OCI-M1 (cell line): ENCODE data around the gene NEGR1.

Experiments
- DNase-seq: peaks from one replicate; lab custom pipeline; 2025; lab: John Stamatoyannopoulos, UW

NEGR1 gene

DNA sequence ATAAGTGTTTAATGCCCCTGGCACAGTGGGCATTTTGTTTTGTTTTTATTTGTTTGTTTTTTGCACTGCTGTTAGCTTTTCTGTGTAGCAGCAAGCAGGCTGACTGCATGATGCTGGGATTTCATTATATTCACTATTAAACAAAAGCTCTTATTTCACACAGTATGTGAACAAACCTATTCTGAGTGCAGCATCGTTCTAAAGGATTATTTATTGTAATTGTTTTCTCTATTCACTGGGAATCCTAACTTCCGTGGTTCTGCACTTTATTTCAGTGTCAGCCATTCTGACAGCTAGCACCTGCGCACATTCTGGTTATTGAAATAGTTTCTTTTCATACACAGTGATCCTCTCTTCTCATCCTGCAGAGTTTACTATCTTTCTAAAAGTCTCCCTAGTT, 595.0 kb downstream of the NEGR1 start:
- DNase-seq, result no peak

DNA sequence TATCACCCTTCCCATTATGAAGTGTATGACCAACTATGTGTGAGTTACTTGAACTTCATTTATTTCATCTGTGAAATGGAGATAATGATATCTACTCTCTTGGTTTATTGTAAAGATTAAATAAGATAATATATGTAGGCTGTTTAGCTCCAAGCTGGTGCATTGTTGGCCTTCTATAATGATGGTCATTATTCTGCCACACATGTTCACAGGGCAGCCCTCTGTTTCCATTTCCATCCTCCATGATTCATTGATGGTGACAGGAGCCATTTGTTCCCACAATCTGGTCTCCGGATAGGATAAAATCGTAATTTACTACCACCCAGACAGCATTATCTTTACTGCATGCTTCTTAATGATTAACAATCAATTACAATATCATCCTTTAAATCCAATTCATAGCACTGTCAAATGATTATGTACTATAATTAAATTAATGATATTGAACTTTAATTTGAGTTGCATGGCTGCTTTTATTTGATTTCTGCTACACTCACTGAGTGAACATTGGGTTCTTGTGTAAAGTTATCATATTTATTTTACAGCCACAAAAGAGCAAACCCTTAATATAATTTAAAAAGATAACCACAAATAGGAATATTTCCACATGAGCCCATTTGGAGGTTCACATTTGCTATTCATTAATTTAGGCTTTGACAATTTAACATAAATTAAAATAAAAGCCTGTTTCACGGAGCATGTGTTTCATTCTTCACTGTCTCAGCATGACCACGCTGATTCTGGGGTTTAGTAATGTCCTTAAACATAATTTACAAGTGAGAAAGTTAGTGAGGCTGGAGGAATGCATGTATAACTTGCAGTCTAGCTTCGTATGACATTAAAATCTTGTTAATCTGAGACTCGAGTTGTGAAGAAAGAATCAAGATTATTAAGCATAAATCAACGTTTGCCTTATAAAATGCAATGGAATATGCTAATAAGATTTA, 605.1 kb downstream of the NEGR1 start:
- DNase-seq, result no peak

DNA sequence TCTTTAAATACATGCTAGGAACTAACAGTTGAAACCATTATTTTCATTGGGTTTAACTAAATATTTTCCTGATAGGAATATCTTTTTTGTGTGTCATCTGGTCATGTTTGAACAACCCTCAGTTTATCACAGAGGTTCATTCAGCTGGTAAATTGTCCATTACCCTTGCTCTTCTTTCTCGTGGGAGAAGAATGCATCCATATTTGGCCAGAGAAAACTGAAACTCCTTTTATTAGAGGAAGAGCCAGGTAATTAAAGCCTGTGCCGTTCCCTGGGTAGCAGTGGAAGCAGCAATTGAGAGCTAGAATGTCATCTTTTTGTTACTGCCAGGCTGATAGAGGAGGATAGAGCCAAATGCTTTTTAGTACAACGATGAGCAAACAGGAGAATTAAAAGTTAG, 614.3 kb downstream of the NEGR1 start:
- DNase-seq, result no peak

DNA sequence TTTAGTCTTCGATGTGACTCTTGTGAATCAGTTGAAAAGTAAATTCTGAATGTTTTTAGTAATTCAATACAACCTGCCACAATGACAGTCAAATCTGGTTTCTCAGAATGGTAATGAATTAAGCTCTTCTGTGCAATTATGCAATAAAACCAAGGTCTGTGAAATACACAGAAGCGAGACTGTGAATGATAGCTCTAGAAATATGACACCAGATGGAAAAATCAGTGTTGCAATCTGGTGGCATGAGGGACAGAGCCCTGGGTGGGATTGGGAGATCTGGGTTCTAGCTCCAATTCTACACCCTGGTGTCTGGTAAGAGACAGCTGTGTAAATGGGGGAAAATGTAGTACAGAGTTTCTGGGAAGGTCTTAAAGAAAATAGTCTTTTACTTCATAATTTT, 615.1 kb downstream of the NEGR1 start:
- DNase-seq, result peak; percentile 80

DNA sequence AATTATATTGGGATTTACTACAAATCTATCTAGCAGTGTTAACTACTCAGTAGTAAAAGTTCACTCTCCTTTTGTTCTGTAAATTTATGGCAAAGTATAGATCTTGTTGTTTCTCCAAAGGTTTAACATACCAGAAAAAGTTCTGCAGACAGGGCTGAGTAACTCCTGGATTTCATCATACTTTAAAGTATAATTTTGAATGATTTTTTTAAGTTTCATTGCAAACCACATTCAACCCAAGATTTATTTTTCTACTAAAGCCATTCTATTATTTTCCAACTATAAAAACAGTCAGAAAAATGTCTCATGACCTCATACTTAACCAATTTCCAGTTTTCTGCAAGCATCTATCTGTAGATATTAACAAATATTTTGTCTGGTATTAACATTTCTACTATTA, 615.7 kb downstream of the NEGR1 start:
- DNase-seq, result no peak

DNA sequence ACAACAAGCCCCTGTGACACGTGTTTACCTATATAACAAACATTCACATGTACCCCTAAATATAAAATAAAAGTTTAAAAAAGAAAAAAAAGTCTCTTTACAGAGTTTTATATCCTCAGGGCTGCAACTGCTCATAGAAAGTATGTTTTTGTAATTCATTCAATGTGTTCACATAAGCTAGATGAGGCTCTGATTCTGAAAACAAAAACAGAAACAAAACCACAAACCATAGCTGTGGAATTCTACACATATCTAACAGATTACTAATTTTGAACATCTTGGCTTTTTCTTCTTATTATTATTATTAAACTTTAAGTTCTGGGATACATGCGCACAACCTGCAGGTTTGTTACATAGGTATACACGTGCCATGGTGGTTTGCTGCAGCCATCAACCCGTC, 621.9 kb downstream of the NEGR1 start:
- DNase-seq, result no peak

DNA sequence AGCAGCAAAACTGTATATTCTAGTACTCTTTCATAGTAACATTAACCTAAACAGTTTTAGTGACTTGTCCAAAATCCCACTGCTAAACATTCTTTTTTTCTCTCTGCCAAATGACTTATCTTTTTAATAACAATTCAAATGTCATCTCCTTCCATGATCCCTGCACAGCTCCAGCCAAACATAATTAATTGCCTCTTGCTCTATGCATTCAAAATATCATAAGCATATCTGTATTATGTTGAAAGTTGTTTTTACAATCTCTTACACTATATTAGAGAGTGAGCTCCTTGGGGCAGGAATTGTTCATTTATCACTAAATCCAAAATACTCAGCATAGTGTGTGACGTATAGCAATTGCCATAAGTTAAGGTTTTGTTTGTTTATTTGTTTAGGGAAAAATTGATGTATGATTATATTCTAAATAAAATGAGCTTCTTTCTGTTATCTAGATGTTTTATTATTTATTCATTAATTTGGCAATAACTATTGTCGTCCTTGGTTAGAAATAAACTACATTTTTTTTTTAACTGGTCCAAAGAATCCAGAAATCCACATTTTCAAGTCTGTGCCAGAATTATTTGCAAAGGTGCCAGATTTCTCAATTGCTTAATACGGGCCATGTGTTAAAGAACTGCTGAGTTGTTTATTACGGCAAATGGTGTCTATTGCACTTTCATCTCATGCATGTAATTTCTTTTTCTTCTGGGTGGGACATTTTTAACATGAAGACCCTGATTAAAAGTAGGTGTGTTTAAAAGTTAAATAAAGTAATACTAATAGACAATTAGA, 624.3 kb downstream of the NEGR1 start:
- no peak for DNase-seq

DNA sequence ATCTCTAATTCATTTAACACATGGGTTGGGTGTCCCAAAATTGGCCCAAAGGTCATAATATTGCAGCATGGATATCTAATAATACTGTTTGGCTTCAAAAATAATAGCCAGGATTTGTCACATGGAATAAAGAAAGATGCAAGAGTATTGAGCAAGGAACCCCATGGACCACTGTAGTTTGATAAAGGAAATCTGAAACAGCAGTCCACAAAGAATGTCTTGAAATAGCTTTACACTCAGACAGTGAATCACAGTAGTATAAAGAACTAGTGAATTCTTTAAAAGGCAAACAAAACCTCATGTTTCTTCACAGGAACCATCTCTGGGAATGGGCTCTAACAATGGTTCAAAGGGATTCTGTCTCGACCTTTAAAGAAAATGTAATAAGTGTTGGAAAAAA, 625.4 kb downstream of the NEGR1 start:
- no peak for DNase-seq

DNA sequence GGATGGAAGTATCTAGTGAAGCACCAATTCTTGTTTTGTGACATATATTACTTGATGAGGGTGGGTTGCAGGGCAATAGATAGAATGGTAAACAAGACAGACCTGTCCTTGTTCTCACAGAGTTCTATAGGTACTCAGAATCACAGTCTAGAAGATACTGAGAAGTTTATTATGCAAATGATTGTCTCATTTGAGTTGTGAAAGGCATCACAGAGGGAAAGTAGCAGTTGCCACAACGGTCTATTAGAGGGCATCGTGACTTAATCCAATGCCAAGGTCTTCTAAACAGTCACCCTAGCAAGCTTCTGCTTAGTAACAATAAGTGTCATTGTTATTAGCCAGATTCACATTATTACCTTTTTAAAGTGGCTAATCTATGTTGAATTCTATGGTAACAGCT, 626.7 kb downstream of the NEGR1 start:
- no peak for DNase-seq

DNA sequence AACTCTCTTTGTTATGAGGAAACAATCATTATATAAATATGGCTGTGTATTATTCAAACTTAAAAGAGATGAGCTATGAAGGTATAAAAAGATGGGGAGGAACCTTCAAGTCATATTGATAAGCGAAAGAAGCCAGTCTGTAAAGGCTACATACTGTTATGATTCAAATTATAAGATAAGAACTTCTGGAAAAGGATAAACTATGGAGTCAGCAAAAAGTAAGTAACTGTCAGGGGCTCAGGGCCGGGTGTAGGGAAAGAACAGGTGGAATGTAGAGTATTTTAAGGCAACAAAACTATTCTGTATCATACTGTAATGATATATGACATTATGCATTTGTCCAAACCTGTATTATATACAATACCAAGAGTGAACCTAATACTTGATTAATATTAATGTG, 628.4 kb downstream of the NEGR1 start:
- no peak for DNase-seq

DNA sequence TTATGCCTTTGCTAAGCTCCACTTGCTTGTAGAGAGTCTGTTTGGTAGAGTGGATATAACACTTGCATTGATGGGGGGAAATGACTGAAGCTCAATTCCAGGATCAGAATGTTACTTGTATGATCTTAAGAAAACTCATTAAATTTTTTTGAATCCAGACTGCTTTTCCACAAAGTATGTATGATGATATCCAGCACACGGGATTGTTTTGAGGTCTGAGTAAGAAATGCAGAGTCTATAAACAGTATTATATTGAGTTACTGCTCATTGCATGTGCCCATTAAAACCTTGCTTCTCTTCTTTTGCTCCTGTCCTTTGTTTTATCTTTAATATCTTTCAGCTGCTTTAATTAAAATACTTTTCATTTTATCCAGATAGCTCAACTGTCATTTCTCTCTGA, 631.1 kb downstream of the NEGR1 start:
- DNase-seq, result no peak

DNA sequence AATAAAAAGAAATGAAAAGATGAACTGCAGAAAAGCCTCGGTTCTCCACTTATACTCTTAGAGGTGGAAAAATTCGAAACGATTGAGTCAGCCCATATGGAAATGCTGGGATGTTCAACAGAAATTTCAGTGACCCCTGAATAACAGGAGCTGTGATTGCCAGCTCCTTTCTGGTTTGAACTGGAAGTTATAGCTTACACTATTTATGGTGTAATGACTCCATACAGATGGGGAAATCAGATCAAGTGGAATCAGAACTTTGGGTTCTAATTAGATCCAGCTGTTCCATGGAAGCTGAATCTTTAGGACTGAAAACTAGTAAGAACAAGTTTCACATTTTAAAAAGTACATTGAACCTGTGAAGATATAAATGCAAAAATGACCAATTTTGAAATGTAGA, 632.2 kb downstream of the NEGR1 start:
- DNase-seq, result no peak

DNA sequence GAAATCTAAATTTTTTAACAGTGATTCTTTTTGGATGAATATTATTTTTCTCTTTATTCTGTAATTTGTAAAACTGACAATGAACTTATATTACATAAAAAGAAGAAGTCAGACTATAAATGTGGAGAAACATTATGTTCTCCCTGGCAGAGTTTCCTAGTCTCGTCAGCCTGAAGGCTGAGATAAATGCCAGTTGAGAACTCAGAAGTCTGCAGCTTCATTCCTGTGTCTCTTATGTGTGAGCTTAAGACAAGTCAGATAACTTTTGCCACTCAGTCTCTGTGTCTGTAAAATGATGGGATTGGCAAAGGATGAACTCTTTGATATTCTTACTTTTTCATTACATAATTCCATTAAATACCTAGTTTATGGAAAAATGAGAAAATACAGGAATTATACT, 632.7 kb downstream of the NEGR1 start:
- DNase-seq, result no peak

DNA sequence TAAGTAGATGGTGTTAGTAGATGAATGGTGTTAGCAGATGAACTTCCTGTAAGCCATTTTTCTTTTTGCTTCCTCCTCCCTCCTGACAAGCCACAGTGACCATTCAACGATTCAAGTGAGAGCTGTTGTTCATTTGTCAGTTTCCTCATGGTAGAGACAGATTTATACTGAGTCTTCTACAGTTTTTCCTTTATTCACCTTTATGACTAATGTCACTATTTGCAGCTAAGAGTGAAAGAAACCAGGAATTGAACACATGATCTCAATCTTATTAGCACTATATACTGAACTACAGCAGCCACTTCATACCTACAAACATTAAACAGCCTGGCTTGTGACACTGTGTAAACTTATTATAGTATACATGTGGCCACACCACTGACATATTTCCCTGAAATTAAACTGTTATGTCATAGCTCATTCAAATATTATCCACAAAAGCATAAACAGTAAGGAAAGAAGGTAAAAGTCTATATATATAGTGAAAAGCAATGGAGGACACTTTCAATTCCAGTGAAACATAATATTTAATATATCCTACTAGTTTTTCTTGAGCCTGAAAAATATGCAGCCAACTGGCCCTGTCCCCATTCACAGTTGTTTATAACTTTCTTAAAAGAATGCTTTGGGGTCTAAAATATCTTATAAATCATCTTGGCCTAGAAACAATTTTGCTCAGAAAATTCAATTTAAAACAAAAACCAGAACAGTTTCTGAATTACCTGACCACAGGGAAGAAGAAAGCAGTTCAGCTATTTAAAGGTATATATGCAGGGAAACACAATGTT, 634.6 kb downstream of the NEGR1 start:
- no peak for DNase-seq

DNA sequence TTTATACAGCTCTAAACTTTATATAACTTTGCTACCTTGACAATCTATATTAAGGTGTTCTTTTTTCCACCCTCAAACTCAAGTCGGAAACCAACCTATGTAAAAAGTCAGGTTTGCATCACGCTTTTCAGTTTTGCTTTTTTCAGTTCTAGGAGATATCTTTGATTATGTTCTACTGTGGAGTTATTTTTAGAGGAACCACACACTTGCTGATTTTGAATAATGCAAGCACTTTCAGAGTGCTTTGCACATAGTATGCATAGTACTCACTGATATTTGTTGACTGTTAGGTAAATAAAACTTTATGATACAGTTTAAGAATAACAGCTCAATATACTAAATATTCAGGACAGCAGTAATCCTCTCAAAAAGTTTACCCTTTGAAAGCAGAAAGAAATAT, 637.3 kb downstream of the NEGR1 start:
- no peak for DNase-seq

DNA sequence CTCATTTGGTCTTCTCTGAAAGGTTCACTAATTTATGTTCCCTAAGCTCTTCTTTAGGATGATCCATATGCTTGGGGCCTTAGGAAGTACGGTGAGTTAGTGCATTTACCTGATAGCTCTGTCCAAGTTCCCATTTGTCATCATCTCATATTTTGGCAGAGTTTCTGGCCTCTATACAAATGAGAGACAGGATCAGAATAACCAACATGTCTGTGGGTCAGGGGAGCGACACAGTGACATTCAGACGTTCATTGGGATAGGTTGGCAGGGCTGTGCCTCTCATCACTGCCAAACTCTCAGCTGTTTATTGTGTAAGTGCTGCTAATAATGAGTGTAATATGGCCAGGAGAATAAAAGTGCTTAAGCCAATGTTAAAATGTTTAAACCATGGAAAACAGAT, 640.4 kb downstream of the NEGR1 start:
- DNase-seq, result no peak

DNA sequence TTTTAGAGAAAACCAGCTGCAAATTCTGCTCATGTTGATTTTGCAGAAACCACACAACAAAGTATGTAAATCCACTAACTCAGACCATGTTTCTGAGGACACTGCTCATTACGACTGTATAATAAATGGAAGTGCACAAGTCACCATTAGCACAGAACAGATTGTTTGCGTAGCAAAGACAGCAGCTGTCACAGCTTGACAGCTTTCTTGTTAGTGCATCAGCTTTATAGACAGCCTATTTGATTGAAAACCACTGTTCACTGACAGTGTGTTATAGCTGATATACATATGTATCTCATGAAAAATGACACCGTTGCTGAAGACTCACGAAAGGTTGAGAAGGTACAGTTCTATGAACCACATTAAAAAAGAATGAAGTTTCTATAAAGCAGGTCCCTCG, 641.3 kb downstream of the NEGR1 start:
- DNase-seq, result no peak

DNA sequence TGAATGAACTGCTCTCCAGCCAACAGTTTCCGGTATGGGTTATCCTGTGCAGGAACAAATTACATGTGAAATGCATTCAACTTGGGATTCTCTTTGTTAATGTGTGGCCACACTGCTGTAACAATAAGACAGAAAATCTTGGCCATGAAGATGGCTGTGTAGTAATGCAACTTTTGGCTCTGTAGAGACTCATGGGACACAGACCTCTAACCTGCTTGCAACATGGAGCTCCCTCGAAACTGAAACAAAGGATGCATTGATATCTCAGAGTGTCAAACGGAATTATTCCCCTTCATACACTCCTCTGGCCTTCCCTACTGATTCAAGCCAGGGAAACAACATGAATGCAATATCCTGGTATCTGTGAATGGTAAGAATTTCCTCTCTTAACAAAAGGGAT, 642.2 kb downstream of the NEGR1 start:
- no peak for DNase-seq

DNA sequence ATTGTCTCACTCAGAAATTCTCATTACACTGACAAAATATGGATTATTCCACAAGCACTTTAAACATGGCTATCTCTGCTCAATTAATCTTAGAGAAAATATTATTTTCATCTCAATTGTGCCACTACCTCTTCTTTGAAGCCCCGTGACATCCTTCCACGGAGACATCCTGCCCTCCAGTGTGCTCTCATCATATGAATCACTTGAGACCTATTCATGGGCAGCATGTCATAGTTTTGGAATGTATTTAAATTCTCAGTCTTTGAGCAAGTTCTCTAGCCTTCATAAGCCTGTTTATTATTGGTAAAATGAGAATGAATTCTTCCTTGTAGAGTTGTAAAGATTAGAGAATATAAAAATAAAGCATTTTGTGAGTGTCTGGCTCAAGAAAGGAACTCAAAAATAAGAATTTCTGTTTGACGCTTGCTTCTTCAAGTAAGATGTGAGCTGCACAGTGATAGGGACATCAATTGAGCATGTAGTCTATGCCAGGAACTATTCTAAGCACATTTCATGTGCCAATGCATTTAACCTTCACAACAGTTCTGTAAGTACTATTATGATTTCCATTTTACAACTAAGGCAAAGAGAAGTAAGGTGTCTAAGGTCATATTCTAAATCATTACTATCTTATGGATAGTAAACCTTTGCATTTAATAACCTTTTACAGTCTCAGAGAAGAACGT, 644.1 kb downstream of the NEGR1 start:
- DNase-seq, result no peak

DNA sequence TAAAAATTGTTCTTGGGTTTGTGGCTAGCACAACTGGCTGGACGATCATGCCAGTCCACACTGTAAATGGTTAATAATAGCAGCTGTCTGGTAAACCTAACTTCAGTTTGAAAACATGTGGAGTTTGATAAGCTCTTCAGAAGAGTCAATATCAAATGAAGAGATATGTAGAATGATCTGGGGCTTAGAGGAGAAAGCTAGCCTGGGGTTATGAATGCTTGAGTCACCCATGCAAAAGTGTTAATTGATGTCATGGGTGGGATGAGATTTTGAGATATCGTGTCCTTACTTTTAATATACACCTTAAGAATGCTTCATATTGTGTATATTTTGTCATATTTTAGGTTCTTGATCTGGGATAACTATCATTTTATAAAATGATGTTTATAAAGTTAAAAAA, 646.8 kb downstream of the NEGR1 start:
- DNase-seq, result no peak

DNA sequence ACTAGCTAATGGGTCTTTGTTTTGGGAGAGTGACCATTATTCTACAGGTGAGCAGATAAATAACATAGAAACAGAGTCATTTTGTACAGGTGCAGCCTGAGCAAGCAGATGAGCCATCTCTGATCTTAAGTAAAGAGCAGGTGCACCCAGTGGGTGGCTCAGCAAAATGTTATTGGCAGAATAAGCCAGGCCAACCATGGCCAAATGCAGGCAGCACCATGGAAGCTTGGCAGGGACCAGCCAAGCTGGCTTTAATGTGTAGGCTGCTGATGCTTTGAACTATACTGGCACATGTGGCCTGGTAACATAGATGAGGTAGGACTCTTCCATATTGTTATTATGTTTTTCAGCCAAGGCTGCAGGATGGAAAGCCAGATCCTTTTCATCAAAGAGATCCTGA, 648.2 kb downstream of the NEGR1 start:
- DNase-seq, result no peak

DNA sequence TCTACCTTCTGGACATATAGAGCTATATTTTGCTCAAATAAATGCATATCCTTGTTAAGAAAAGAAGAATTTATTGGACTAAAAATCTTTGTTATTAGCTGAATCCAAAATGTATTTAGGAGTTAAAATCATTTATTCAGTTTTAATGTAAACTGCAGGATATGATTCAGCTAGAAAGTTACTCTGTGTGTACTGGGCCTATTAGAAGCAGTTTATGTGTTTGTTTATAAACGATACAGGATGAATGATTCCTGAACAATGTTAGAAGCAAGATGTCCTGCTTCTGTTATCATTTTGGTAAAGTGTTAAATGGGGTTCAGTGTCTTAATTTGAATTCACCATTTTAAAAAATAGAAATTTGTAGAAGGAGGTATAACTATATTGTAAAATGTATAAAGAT, 652.3 kb downstream of the NEGR1 start:
- DNase-seq, result no peak
